HG03378 (cell line): ENCODE results near the gene CFAP97.
"Not testable (repeated sequence)": the region's sequence is repeated elsewhere in the genome, so short reads cannot be mapped to it uniquely, and the experiment has no call there.

Experiments
- ATAC-seq: cut with Tn5 transposase; IDR thresholded peaks from one replicate; pipeline ENCODE4 v1.9.1; 2021; ENCODE audit warnings: mild to moderate bottlenecking, moderate library complexity; ENCODE audit not compliant: unreplicated experiment

CFAP97 gene

GRCh38 chr4:185203486-185204237 lies at the start of gene CFAP97:
CFAP97 (minus strand) TSS chr4:185204000; CDS start chr4:185191196, 12,804 bp downstream.
- peak; percentile 62 for ATAC-seq

GRCh38 chr4:185249105-185249504 lies 45.3 kb upstream of the CFAP97 start:
- ATAC-seq: no peak

GRCh38 chr4:185248393-185249039 lies 44.7 kb upstream of the CFAP97 start:
- ATAC-seq: no peak

- ATAC-seq: no peak
Measured at GRCh38 chr4:185247151-185247550, 43.4 kb upstream of the CFAP97 start.

- ATAC-seq: no peak
Measured at GRCh38 chr4:185246453-185246852, 42.7 kb upstream of the CFAP97 start.

GRCh38 chr4:185244763-185245162 lies 41.0 kb upstream of the CFAP97 start:
- ATAC-seq: no peak

GRCh38 chr4:185243879-185244278 lies 40.1 kb upstream of the CFAP97 start:
- ATAC-seq: no peak

- ATAC-seq: no peak
Measured at GRCh38 chr4:185242749-185243533, 39.1 kb upstream of the CFAP97 start.

- ATAC-seq: not testable (repeated sequence)
Measured at GRCh38 chr4:185240486-185240885, 36.7 kb upstream of the CFAP97 start.

GRCh38 chr4:185238750-185239149 lies 35.0 kb upstream of the CFAP97 start:
- no peak for ATAC-seq

GRCh38 chr4:185238215-185238681 lies 34.4 kb upstream of the CFAP97 start:
- no peak for ATAC-seq

GRCh38 chr4:185237175-185237574 lies 33.4 kb upstream of the CFAP97 start:
- ATAC-seq: no peak

GRCh38 chr4:185235843-185236503 lies 32.2 kb upstream of the CFAP97 start:
- ATAC-seq: no peak

GRCh38 chr4:185235119-185235842 lies 31.5 kb upstream of the CFAP97 start:
- no peak for ATAC-seq

- no peak for ATAC-seq
Measured at GRCh38 chr4:185232370-185232769, 28.6 kb upstream of the CFAP97 start.

GRCh38 chr4:185229021-185229818 lies 25.4 kb upstream of the CFAP97 start:
- ATAC-seq: no peak

- ATAC-seq: no peak
Measured at GRCh38 chr4:185227713-185228278, 24.0 kb upstream of the CFAP97 start.

- no peak for ATAC-seq
Measured at GRCh38 chr4:185227131-185227551, 23.3 kb upstream of the CFAP97 start.

GRCh38 chr4:185225940-185226339 lies 22.1 kb upstream of the CFAP97 start:
- no peak for ATAC-seq
